Measurements from ENCODE around the gene NLK. TPM values are rescaled to one million over a fixed set of nuclear protein-coding genes. Genes with fewer than 3 reads are reported as not detected.
"Not testable (repeated sequence)": the region's sequence is repeated elsewhere in the genome, so short reads cannot be mapped to it uniquely, and the experiment has no call there.

NLK gene
- total RNA-seq, 1 experiment from 2014 or later = 31.8 TPM

DNA sequence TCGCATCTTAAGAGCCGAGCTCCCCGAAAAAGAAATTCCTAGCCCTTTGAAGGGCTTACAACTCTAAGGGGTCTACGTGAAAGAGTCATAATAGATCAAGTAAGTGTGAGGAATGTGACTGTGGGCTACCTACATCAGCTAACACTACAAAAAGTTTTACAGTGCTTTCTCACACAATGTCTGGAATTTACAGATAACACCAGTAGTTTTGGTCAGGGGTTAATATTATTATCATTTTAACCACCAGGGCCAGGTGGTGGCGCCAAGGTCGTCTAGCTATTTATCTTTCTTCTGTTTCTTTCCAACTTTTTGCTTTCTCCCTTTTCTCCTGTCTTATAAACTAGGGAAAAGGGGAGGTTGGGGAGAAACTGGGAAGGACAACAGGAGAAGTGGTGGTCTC lies 188.1 kb downstream of the NLK start:
- DNase-seq; H2AFZ ChIP-seq (ENCODE audit: low read length); H4K5ac ChIP-seq (ENCODE audit: insufficient read length, low read depth, low read length); H3K9ac ChIP-seq (ENCODE audit: extremely low read depth, insufficient read length, low read length); H3K4me3 Mint-ChIP-seq; H3K36me3 Mint-ChIP-seq (ENCODE audit: insufficient read depth in 1 of 3, low read depth in 3 of 3); H3K27ac Mint-ChIP-seq; H3K23me2 ChIP-seq (ENCODE audit: insufficient read length, low read depth, low read length, poor library complexity, severe bottlenecking); H3K9me3 Mint-ChIP-seq; H2BK120ac ChIP-seq (ENCODE audit: low read depth, low read length, poor library complexity, severe bottlenecking); H2BK15ac ChIP-seq (ENCODE audit: low read depth, low read length); H4K91ac ChIP-seq (ENCODE audit: insufficient read length, low read depth, low read length); H4K8ac ChIP-seq (replicated peaks; ENCODE audit: insufficient read length, low read depth, low read length); H2BK20ac ChIP-seq (ENCODE audit: low read depth, low read length, poor library complexity, severe bottlenecking); H4K20me1 ChIP-seq (ENCODE audit: control insufficient read depth, insufficient read depth, insufficient read length); H3K27me3 Mint-ChIP-seq (ENCODE audit: low read depth); H3K23ac ChIP-seq (ENCODE audit: insufficient read length, low read depth, low read length); H3T11ph ChIP-seq (ENCODE audit: low read length); H2BK5ac ChIP-seq (ENCODE audit: insufficient read length, low read length); H3K4me2 ChIP-seq (ENCODE audit: insufficient read depth, insufficient read length, low read length); H3K9me3 ChIP-seq (ENCODE audit: control insufficient read depth, low read depth, low read length); H3K27me3 ChIP-seq (ENCODE audit: insufficient read depth, low read length); H3K4me1 ChIP-seq (ENCODE audit: insufficient read depth, low read length); H2BK12ac ChIP-seq (ENCODE audit: insufficient read length, low read depth, low read length); H3K79me2 ChIP-seq (ENCODE audit: insufficient read depth, low read length); H3K18ac ChIP-seq (ENCODE audit: insufficient read length, low read depth, low read length); H3K4ac ChIP-seq (ENCODE audit: low read depth, low read length); H3K79me1 ChIP-seq (ENCODE audit: insufficient read depth, low read depth, low read length, poor library complexity, severe bottlenecking); H3K14ac ChIP-seq (ENCODE audit: insufficient read depth, low read length); H3K56ac ChIP-seq (ENCODE audit: insufficient read length, low read depth, low read length); H3K27ac ChIP-seq (ENCODE audit: insufficient read length, low read depth, low read length); H2AK5ac ChIP-seq (ENCODE audit: insufficient read length, low read length): not testable (repeated sequence)
- no CpG with 5 or more reads among the region's 6 CpGs for WGBS (ENCODE audit: extremely low coverage, insufficient read length, low lambda C conversion rate)
- peaks cover 48 to 57% of the 10 kb centered on the region in 2 experiments for H3K4me1 Mint-ChIP-seq
- TF ChIP-seq, protein P1, sequence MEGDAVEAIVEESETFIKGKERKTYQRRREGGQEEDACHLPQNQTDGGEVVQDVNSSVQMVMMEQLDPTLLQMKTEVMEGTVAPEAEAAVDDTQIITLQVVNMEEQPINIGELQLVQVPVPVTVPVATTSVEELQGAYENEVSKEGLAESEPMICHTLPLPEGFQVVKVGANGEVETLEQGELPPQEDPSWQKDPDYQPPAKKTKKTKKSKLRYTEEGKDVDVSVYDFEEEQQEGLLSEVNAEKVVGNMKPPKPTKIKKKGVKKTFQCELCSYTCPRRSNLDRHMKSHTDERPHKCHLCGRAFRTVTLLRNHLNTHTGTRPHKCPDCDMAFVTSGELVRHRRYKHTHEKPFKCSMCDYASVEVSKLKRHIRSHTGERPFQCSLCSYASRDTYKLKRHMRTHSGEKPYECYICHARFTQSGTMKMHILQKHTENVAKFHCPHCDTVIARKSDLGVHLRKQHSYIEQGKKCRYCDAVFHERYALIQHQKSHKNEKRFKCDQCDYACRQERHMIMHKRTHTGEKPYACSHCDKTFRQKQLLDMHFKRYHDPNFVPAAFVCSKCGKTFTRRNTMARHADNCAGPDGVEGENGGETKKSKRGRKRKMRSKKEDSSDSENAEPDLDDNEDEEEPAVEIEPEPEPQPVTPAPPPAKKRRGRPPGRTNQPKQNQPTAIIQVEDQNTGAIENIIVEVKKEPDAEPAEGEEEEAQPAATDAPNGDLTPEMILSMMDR (conservative IDR thresholded peaks at IDR 0.05) = peak; percentile 20; the same call in 2 of the 3 replicates

DNA sequence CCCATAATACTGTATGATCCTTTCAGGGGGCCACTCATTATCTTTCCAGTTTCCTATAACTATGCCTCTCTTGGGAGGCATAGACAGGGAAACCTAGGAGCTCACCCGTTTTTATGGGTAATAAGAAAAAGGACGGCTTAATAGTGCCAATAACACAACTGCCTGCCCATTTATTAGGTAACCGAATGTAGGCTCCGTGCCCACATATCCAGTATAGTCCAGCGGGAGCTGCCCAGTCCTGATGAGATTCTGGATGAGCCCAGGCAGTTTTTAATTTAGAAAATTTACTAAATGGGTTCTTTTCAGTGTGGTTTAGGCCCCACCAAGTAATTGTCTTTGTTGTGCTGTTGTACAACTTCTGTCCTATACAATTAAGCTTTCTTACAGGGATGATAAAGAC lies 189.1 kb downstream of the NLK start:
- not testable (repeated sequence) for H3K27me3 Mint-ChIP-seq (ENCODE audit: low read depth)

More for the DNA sequence above, 189.1 kb downstream of the NLK start:
- H3K9me3 ChIP-seq (ENCODE audit: control insufficient read depth, low read depth, low read length); H3K4me2 ChIP-seq (ENCODE audit: insufficient read depth, insufficient read length, low read length); H3K23ac ChIP-seq (ENCODE audit: insufficient read length, low read depth, low read length); H2AFZ ChIP-seq (ENCODE audit: low read length); H3K56ac ChIP-seq (ENCODE audit: insufficient read length, low read depth, low read length); H2BK5ac ChIP-seq (ENCODE audit: insufficient read length, low read length); H4K5ac ChIP-seq (ENCODE audit: insufficient read length, low read depth, low read length); H3K79me2 ChIP-seq (ENCODE audit: insufficient read depth, low read length); H3K27ac ChIP-seq (ENCODE audit: insufficient read length, low read depth, low read length); H3K36me3 Mint-ChIP-seq (ENCODE audit: insufficient read depth in 1 of 3, low read depth in 3 of 3); H4K8ac ChIP-seq (replicated peaks; ENCODE audit: insufficient read length, low read depth, low read length); H3K18ac ChIP-seq (ENCODE audit: insufficient read length, low read depth, low read length); H2BK15ac ChIP-seq (ENCODE audit: low read depth, low read length); H3K9me3 Mint-ChIP-seq; DNase-seq; H3K27me3 ChIP-seq (ENCODE audit: insufficient read depth, low read length); H2BK12ac ChIP-seq (ENCODE audit: insufficient read length, low read depth, low read length); H2AK5ac ChIP-seq (ENCODE audit: insufficient read length, low read length); H3K4me3 Mint-ChIP-seq; H3K14ac ChIP-seq (ENCODE audit: insufficient read depth, low read length); H3T11ph ChIP-seq (ENCODE audit: low read length); H4K20me1 ChIP-seq (ENCODE audit: control insufficient read depth, insufficient read depth, insufficient read length); H2BK20ac ChIP-seq (ENCODE audit: low read depth, low read length, poor library complexity, severe bottlenecking); H3K9ac ChIP-seq (ENCODE audit: extremely low read depth, insufficient read length, low read length); H3K4ac ChIP-seq (ENCODE audit: low read depth, low read length); H3K4me1 ChIP-seq (ENCODE audit: insufficient read depth, low read length); H3K27ac Mint-ChIP-seq; H3K79me1 ChIP-seq (ENCODE audit: insufficient read depth, low read depth, low read length, poor library complexity, severe bottlenecking); H2BK120ac ChIP-seq (ENCODE audit: low read depth, low read length, poor library complexity, severe bottlenecking); H3K23me2 ChIP-seq (ENCODE audit: insufficient read length, low read depth, low read length, poor library complexity, severe bottlenecking); H4K91ac ChIP-seq (ENCODE audit: insufficient read length, low read depth, low read length): not testable (repeated sequence)
- no CpG with 5 or more reads among the region's 5 CpGs for WGBS (ENCODE audit: extremely low coverage, insufficient read length, low lambda C conversion rate)
- peaks cover 48 to 56% of the 10 kb centered on the region in 2 experiments for H3K4me1 Mint-ChIP-seq

Measured in H9 (cell line).